Fibroblast of lung (primary cell): ENCODE data around the gene OR2AT4. TPM values are rescaled to one million over a fixed set of nuclear protein-coding genes. Genes with fewer than 3 reads are reported as not detected.

Source experiments
- DNase-seq, 2 donors: peaks; one replicate each; pipeline versions ENCODE4 v3.0.0 to v3.0.0-alpha.2; 2010; ENCODE audit warnings: low read depth in 2 of 2
- H2AFZ ChIP-seq: 2 replicates; pipeline ENCODE4 v1.5.1; 2012; ENCODE audit warnings: low read length, control low read depth, inconsistent platforms
- H3K27ac ChIP-seq: 2 replicates; pipeline ENCODE4 v1.5.1; 2011; ENCODE audit warnings: low read length, control low read depth; ENCODE audit not compliant: insufficient read depth
- H3K27me3 ChIP-seq: 2 replicates; pipeline ENCODE4 v1.5.1; 2011; ENCODE audit warnings: mild to moderate bottlenecking, low read length; ENCODE audit not compliant: control insufficient read depth, insufficient read depth
- H3K36me3 ChIP-seq: 2 replicates; pipeline ENCODE4 v1.5.1; 2011; ENCODE audit warnings: low read length; ENCODE audit not compliant: control insufficient read depth, insufficient read depth
- H3K4me1 ChIP-seq: 2 replicates; pipeline ENCODE4 v1.5.1; 2011; ENCODE audit warnings: low read length; ENCODE audit not compliant: control insufficient read depth, insufficient read depth; ENCODE audit errors: extremely low read depth
- H3K4me2 ChIP-seq: 2 replicates; pipeline ENCODE4 v1.5.1; 2011; ENCODE audit warnings: low read length, control low read depth; ENCODE audit not compliant: insufficient read depth; ENCODE audit errors: extremely low read depth
- H3K4me3 ChIP-seq, 4 experiments: fragments of 200-600 bp in 1 of 4; sonication (generic) in 1 of 4; replicated peaks in 1 of 4; 2 replicates each; pipeline ENCODE4 v1.5.1; 2011 to 2016; ENCODE audit warnings: low read length in 4 of 4, low read depth in 3 of 4, mild to moderate bottlenecking in 3 of 4, control low read depth in 2 of 4, inconsistent platforms in 1 of 4, mixed read lengths in 1 of 4; ENCODE audit not compliant: insufficient read depth in 1 of 4; ENCODE audit errors: control extremely low read depth in 1 of 4
- H3K79me2 ChIP-seq: 2 replicates; pipeline ENCODE4 v1.5.1; 2012; ENCODE audit warnings: mild to moderate bottlenecking, low read length, inconsistent platforms; ENCODE audit not compliant: control insufficient read depth, insufficient read depth
- H3K9ac ChIP-seq: 2 replicates; pipeline ENCODE4 v1.5.1; 2011; ENCODE audit warnings: mild to moderate bottlenecking, low read length, control low read depth; ENCODE audit not compliant: insufficient read depth
- H3K9me3 ChIP-seq: 2 replicates; pipeline ENCODE4 v1.5.1; 2012; ENCODE audit warnings: low read depth, low read length; ENCODE audit not compliant: control insufficient read depth, insufficient read depth
- H4K20me1 ChIP-seq: 2 replicates; pipeline ENCODE4 v1.5.1; 2011; ENCODE audit warnings: low read length; ENCODE audit not compliant: control insufficient read depth, insufficient read depth; ENCODE audit errors: extremely low read depth
- CTCF ChIP-seq, 2 donors: IDR thresholded peaks in 1 of 2; conservative IDR thresholded peaks in 1 of 2; 1 replicate in 1 of 2; 2 replicates in 1 of 2; pipeline ENCODE4 v1.5.1; 2011 to 2012; ENCODE audit warnings: low read length in 2 of 2, control low read depth in 1 of 2, inconsistent platforms in 1 of 2, low read depth in 1 of 2, mild to moderate bottlenecking in 1 of 2
- EZH2 ChIP-seq: IDR thresholded peaks from 2 replicates; pipeline ENCODE4 v1.5.1; 2012; ENCODE audit warnings: low read length, control low read depth, mild to moderate bottlenecking; ENCODE audit errors: missing control alignments
- polyA plus RNA-seq, 2 donors: library from polyadenylated mRNA; depleted of rRNA in 1 of 2; stranded (reverse) in 1 of 2; unstranded in 1 of 2; fragments of >200 nt; gene quantifications; 2 replicates each; pipeline ENCODE4 v1.2.1, GENCODE V29; 2011 to 2012; ENCODE audit warnings: missing spikeins in 1 of 2
- total RNA-seq: library from RNA; depleted of rRNA; stranded (reverse); fragments of >200 nt; gene quantifications from 2 replicates; pipeline ENCODE4 v1.2.1, GENCODE V29; 2014

OR2AT4 gene
- total and polyA plus RNA-seq, 2 donors (not counting 1 experiment from before 2014, with no cell fraction given) = not detected

- no peaks in the 10 kb centered on the region for H3K9me3 ChIP-seq
- no peak overlapping the region for H2AFZ ChIP-seq
- H3K9ac ChIP-seq = no peak overlapping the region
- no peaks in the 10 kb centered on the region for H3K4me1 ChIP-seq
- H3K27ac ChIP-seq = no peak overlapping the region
- no peaks in the 10 kb centered on the region for H3K79me2 ChIP-seq
- TF ChIP-seq CTCF (conservative IDR thresholded peaks at IDR 0.05 in 1 of 2, IDR thresholded peaks at IDR 0.05 in 1 of 2; ENCODE audit: low read depth in 1 of 2, low read length in 2 of 2) (no peak), EZH2 (no peak)
- H3K36me3 ChIP-seq = no peaks in the 10 kb centered on the region
- H3K4me2 ChIP-seq = no peak overlapping the region
- H3K4me3 ChIP-seq = no peak overlapping the region
- H4K20me1 ChIP-seq = peaks cover 1% of the 10 kb centered on the region
- peaks cover 2% of the 10 kb centered on the region for H3K27me3 ChIP-seq
- DNase-seq = no peak
Observed at GRCh38 chr11:75082601-75083216, 14.0 kb downstream of the OR2AT4 start.

GRCh38 chr11:75079546-75079945 lies 17.1 kb downstream of the OR2AT4 start:
- no peak overlapping the region for H3K4me2 ChIP-seq
- H3K79me2 ChIP-seq = no peaks in the 10 kb centered on the region
- no peak overlapping the region for H3K4me3 ChIP-seq
- TF ChIP-seq CTCF (conservative IDR thresholded peaks at IDR 0.05 in 1 of 2, IDR thresholded peaks at IDR 0.05 in 1 of 2; ENCODE audit: low read depth in 1 of 2, low read length in 2 of 2) = no peak
- H3K9me3 ChIP-seq = no peaks in the 10 kb centered on the region
- DNase-seq = no peak
- peaks cover 6% of the 10 kb centered on the region for H3K27me3 ChIP-seq
- H4K20me1 ChIP-seq = no peaks in the 10 kb centered on the region
- H2AFZ ChIP-seq = no peak overlapping the region
- no peak overlapping the region for H3K9ac ChIP-seq
- H3K4me1 ChIP-seq = no peaks in the 10 kb centered on the region
- H3K36me3 ChIP-seq = no peaks in the 10 kb centered on the region
- H3K27ac ChIP-seq = no peak overlapping the region

DNA sequence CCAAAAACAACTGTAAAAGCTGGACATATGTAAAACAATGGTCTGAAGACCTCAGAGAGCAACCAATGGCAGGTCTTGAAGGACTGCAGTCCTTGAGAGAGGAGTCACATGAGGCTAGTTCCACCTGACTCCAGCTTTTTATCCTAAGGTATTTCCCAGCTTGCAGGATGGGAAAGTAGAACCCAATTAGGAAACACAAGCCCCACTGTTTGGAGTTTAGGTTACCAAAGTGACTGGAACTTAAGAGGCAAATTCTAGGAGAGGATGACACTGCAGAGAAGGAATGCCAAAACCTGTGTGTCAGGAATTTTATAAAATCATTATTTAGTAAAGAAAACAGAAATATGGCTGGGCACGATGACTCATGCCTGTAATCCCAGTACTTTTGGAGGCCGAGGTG lies 18.4 kb downstream of the OR2AT4 start:
- DNase-seq = peak in 1 of 2 donors; percentile 22
- no peak overlapping the region for H3K4me3 ChIP-seq

More for the DNA sequence above, 18.4 kb downstream of the OR2AT4 start:
- Histone ChIP-seq H3K79me2 (no peaks in the 10 kb centered on the region), H3K4me1 (no peaks in the 10 kb centered on the region), H3K27me3 (peaks cover 13% of the 10 kb centered on the region), H3K36me3 (no peaks in the 10 kb centered on the region), H3K4me2 (no peak overlapping the region), H4K20me1 (no peaks in the 10 kb centered on the region), H3K27ac (no peak overlapping the region), H2AFZ (no peak overlapping the region), H3K9me3 (no peaks in the 10 kb centered on the region), H3K9ac (no peak overlapping the region)
- TF ChIP-seq CTCF (conservative IDR thresholded peaks at IDR 0.05 in 1 of 2, IDR thresholded peaks at IDR 0.05 in 1 of 2; ENCODE audit: low read depth in 1 of 2, low read length in 2 of 2) = no peak
- TF ChIP-seq EZH2 = no peak
